SK-N-MC (cell line): ENCODE measurements around the gene GPATCH2.

Experiments
- EZH2 ChIP-seq: fragments of 200-600 bp; sonication (generic); IDR thresholded peaks from one replicate; pipeline ENCODE4 v1.6.1; 2017; ENCODE audit warnings: antibody characterized with exemption
- FOXP2 ChIP-seq: optimal IDR thresholded peaks from 2 replicates; pipeline ENCODE3; 2011; ENCODE audit warnings: mild to moderate bottlenecking, moderate library complexity; ENCODE audit not compliant: insufficient read depth; ENCODE audit errors: extremely low read length, control extremely low read depth
- POLR2AphosphoS5 ChIP-seq: IDR thresholded peaks from 2 replicates; pipeline ENCODE4 v1.6.1; 2012; ENCODE audit warnings: mild to moderate bottlenecking, low read depth, low read length, borderline replicate concordance

- TF ChIP-seq POLR2AphosphoS5 (no peak), EZH2 (no peak), FOXP2 (no peak)
These were observed 31.7 kb downstream of the GPATCH2 start for GRCh38 chr1:217599154-217599553.
